HEK293 (cell line): ENCODE measurements around the gene ATOH8.

ENCODE experiments used
- CTCF ChIA-PET: fragments of 350-600 bp; formaldehyde crosslinking; extraction: SDS; loops from one replicate; lab custom pipeline; 2021; ENCODE audit warnings: antibody characterized with exemption; lab: Yijun Ruan, JAX
- POLR2A ChIA-PET: fragments of 300-600 bp; formaldehyde crosslinking; extraction: SDS; loops from one replicate; lab custom pipeline; 2020; ENCODE audit warnings: antibody characterized with exemption, inconsistent platforms; lab: Yijun Ruan, JAX
- H3K27ac ChIP-seq: fragments of 200-500 bp; sonication (Bioruptor generic); 2 replicates; pipeline ENCODE4 v1.5.1; 2014; ENCODE audit warnings: low read depth, low read length, control low read depth, inconsistent platforms; ENCODE audit errors: extremely low read depth
- H3K36me3 ChIP-seq, 2 experiments: fragments of 200-500 bp in 1 of 2; sonication (Bioruptor generic) in 1 of 2; 1 replicate in 1 of 2; 2 replicates in 1 of 2; pipeline ENCODE4 v1.5.1; 2014 to 2017; ENCODE audit warnings: inconsistent platforms in 2 of 2, low read length in 2 of 2; ENCODE audit not compliant: control insufficient read depth in 2 of 2, insufficient read depth in 1 of 2
- H3K4me1 ChIP-seq: fragments of 200-500 bp; sonication (Bioruptor generic); 2 replicates; pipeline ENCODE4 v1.5.1; 2014; ENCODE audit warnings: mild to moderate bottlenecking, low read length, inconsistent platforms; ENCODE audit not compliant: control insufficient read depth, insufficient read depth
- H3K4me3 ChIP-seq: 2 replicates; pipeline ENCODE4 v1.5.1; 2011; ENCODE audit warnings: low read depth, mild to moderate bottlenecking, control low read depth, low read length, moderate library complexity
- H3K9me3 ChIP-seq: fragments of 200-500 bp; sonication (Bioruptor generic); 2 replicates; pipeline ENCODE4 v1.5.1; 2014; ENCODE audit warnings: low read depth, low read length, inconsistent platforms; ENCODE audit not compliant: control insufficient read depth, insufficient read depth
- BCL11B ChIP-seq: fragments of 450-650 bp; formaldehyde crosslinking; IDR thresholded peaks from 2 replicates; pipeline ENCODE4 v1.5.1; 2016; ENCODE audit warnings: low read depth, missing biosample characterization, missing genetic modification characterization
- FEZF1 ChIP-seq: fragments of 450-650 bp; formaldehyde crosslinking; IDR thresholded peaks from 2 replicates; pipeline ENCODE4 v1.5.1; 2016; ENCODE audit warnings: missing biosample characterization, missing genetic modification characterization
- HOXD13 ChIP-seq: sonication (generic); formaldehyde crosslinking; IDR thresholded peaks from 2 replicates; pipeline ENCODE4 v1.8.0; 2022; ENCODE audit warnings: missing genetic modification reagents, borderline replicate concordance
- KLF9 ChIP-seq: fragments of 450-650 bp; formaldehyde crosslinking; IDR thresholded peaks from 2 replicates; pipeline ENCODE4 v1.5.1; 2016; ENCODE audit warnings: missing biosample characterization, missing genetic modification characterization, low read depth
- PRDM4 ChIP-seq: fragments of 450-650 bp; formaldehyde crosslinking; IDR thresholded peaks from 2 replicates; pipeline ENCODE4 v1.5.1; 2017; ENCODE audit warnings: missing biosample characterization, missing genetic modification characterization
- SCRT1 ChIP-seq: fragments of 450-650 bp; formaldehyde crosslinking; IDR thresholded peaks from 2 replicates; pipeline ENCODE4 v1.5.1; 2016; ENCODE audit warnings: missing biosample characterization, missing genetic modification characterization, borderline replicate concordance
- TCF7L2 ChIP-seq: IDR thresholded peaks from 2 replicates; pipeline ENCODE4 v1.6.1; 2011; ENCODE audit warnings: low read depth, mild to moderate bottlenecking, inconsistent platforms, low read length, moderate library complexity, borderline replicate concordance
- ZBTB17 ChIP-seq: fragments of 450-650 bp; formaldehyde crosslinking; IDR thresholded peaks from 2 replicates; pipeline ENCODE4 v1.5.1; 2016; ENCODE audit warnings: missing biosample characterization, missing genetic modification characterization
- ZBTB21 ChIP-seq: fragments of 450-650 bp; formaldehyde crosslinking; IDR thresholded peaks from 2 replicates; pipeline ENCODE4 v1.5.1; 2017; ENCODE audit warnings: missing biosample characterization, missing genetic modification characterization
- ZBTB7A ChIP-seq: fragments of 450-650 bp; formaldehyde crosslinking; IDR thresholded peaks from 2 replicates; pipeline ENCODE4 v1.5.1; 2016; ENCODE audit warnings: low read depth, missing biosample characterization, missing genetic modification characterization
- ZNF112 ChIP-seq: fragments of 450-650 bp; formaldehyde crosslinking; IDR thresholded peaks from 2 replicates; pipeline ENCODE4 v1.5.0; 2017; ENCODE audit warnings: missing biosample characterization, missing genetic modification characterization
- ZNF175 ChIP-seq: fragments of 450-650 bp; formaldehyde crosslinking; IDR thresholded peaks from 2 replicates; pipeline ENCODE4 v1.5.1; 2016; ENCODE audit warnings: missing biosample characterization, missing genetic modification characterization
- ZNF274 ChIP-seq, 2 experiments: fragments of 200-500 bp in 1 of 2; fragments of 450-650 bp in 1 of 2; sonication (Bioruptor generic) in 1 of 2; formaldehyde crosslinking in 1 of 2; IDR thresholded peaks; 2 replicates each; pipeline versions ENCODE4 v1.5.1 to v1.6.1; 2014 to 2016; ENCODE audit warnings: borderline replicate concordance in 1 of 2, inconsistent platforms in 1 of 2, low read length in 1 of 2, missing biosample characterization in 1 of 2, missing genetic modification characterization in 1 of 2
- ZNF366 ChIP-seq: fragments of 450-650 bp; formaldehyde crosslinking; conservative IDR thresholded peaks from 2 replicates; pipeline ENCODE4 v1.5.1; 2016; ENCODE audit warnings: missing biosample characterization, missing genetic modification characterization
- ZNF600 ChIP-seq: fragments of 450-650 bp; formaldehyde crosslinking; IDR thresholded peaks from 2 replicates; pipeline ENCODE4 v1.5.1; 2016; ENCODE audit warnings: missing biosample characterization, missing genetic modification characterization
- ZNF610 ChIP-seq: fragments of 450-650 bp; formaldehyde crosslinking; IDR thresholded peaks from 2 replicates; pipeline ENCODE4 v1.5.1; 2016; ENCODE audit warnings: missing biosample characterization, missing genetic modification characterization, borderline replicate concordance
- ZNF626 ChIP-seq: fragments of 450-650 bp; sonication (Bioruptor Pico); formaldehyde crosslinking; IDR thresholded peaks from 2 replicates; pipeline ENCODE4 v1.5.1; 2018; ENCODE audit warnings: missing biosample characterization, missing genetic modification characterization, inconsistent platforms
- ZNF658 ChIP-seq: fragments of 450-650 bp; formaldehyde crosslinking; IDR thresholded peaks from 2 replicates; pipeline ENCODE4; 2016; ENCODE audit warnings: missing biosample characterization, missing genetic modification characterization
- ZNF768 ChIP-seq: fragments of 450-650 bp; formaldehyde crosslinking; IDR thresholded peaks from 2 replicates; pipeline ENCODE4 v1.5.1; 2018; ENCODE audit warnings: missing biosample characterization, mild to moderate bottlenecking, missing genetic modification characterization
- ZNF791 ChIP-seq: fragments of 450-650 bp; formaldehyde crosslinking; IDR thresholded peaks from 2 replicates; pipeline ENCODE4 v1.5.1; 2016; ENCODE audit warnings: missing biosample characterization, missing genetic modification characterization
- ZSCAN30 ChIP-seq: fragments of 450-650 bp; IDR thresholded peaks from 2 replicates; pipeline ENCODE4 v1.5.1; 2018; ENCODE audit warnings: missing biosample characterization, mild to moderate bottlenecking, missing genetic modification characterization, moderate library complexity
- TF ChIP-seq, protein P1 (sequence below): fragments of 450-650 bp; formaldehyde crosslinking; IDR thresholded peaks from 2 replicates; pipeline ENCODE4 v1.5.1; 2016; ENCODE audit warnings: missing biosample characterization, missing genetic modification characterization, low read depth
- TF ChIP-seq, protein P2 (sequence below): sonication (generic); formaldehyde crosslinking; IDR thresholded peaks from 2 replicates; pipeline ENCODE4 v1.8.1; 2022; ENCODE audit warnings: mild to moderate bottlenecking, moderate library complexity, missing genetic modification reagents

Gene ATOH8

DNA sequence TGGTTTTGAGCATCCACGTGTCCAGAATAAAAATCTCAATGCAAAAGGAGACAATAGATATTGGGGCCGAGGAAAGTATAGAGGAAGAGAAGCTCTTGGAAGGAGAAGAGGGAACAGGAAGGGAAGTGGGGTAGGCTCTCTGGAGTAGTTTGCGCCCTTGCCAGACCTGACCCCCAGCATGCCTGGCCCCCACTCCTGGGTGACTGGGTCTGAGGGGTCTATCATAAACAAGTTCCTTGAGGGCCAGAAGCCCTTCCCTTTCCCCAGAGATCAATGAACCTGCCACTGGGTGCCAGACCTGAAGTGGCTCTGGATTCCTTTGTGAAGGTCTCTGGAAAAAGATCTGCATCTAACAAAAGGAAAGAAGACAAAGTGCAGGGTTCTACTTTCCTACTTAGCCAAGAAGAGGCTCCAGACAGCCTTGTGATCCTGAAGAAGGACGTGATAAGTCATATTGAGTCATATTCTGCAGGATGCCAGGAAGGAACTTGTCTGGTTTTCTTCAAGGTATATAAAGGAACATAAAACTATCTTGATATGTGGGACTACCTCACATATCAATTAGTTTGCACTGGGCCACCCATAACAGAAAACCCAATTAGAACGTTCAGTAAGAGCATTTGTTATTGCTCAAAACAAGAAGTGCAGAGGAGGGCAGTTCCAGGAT lies 18.7 kb upstream of the ATOH8 start:
- H3K9me3 ChIP-seq, result no peaks in the 10 kb centered on the region
- CTCF ChIA-PET, result interaction anchor here (0.6 to 1.9 kb wide), 6 partner anchors 12 to 104 kb away, joined by 3 to 8 read pairs (median 3); no protein-coding TSS in a partner anchor
- H3K4me3 ChIP-seq, result no peak overlapping the region
- no peak overlapping the region for H3K27ac ChIP-seq
- H3K36me3 ChIP-seq, result no peaks in the 10 kb centered on the region
- no peak for TF ChIP-seq ZNF768
- no peak for TF ChIP-seq TCF7L2
- no peak for TF ChIP-seq KLF9 (tag by site-specific recombination)
- POLR2A ChIA-PET, result no interaction called here
- peaks cover 2% of the 10 kb centered on the region; the same call in 1 of the 2 replicates for H3K4me1 ChIP-seq

GRCh38 chr2:85735691-85736090 lies 18.1 kb upstream of the ATOH8 start:
- Histone ChIP-seq H3K36me3 (no peaks in the 10 kb centered on the region), H3K4me1 (peaks cover 2% of the 10 kb centered on the region; the same call in 1 of the 2 replicates), H3K27ac (no peak overlapping the region), H3K9me3 (no peaks in the 10 kb centered on the region), H3K4me3 (no peak overlapping the region)
- TF ChIP-seq PRDM4 (tag by site-specific recombination), result no peak
- TF ChIP-seq ZBTB17 (tag by site-specific recombination), result peak; percentile 40; the same call in 1 of the 2 replicates
- ChIA-PET POLR2A (no interaction called here), CTCF (interaction anchor here (0.6 to 1.9 kb wide), 5 partner anchors 11 to 69 kb away, joined by 3 to 8 read pairs (median 5); no protein-coding TSS in a partner anchor)

- Histone ChIP-seq H3K27ac (no peak overlapping the region), H3K4me3 (no peak overlapping the region), H3K36me3 (no peaks in the 10 kb centered on the region), H3K4me1 (no peaks in the 10 kb centered on the region), H3K9me3 (no peaks in the 10 kb centered on the region)
- ChIA-PET POLR2A (interaction anchor here (0.8 to 1.1 kb wide), 2 partner anchors 36 to 77 kb away, joined by 3 read pairs; no protein-coding TSS in a partner anchor), CTCF (interaction anchor here (0.7 to 1.9 kb wide), 8 partner anchors 8 to 213 kb away, joined by 3 to 9 read pairs (median 4); no protein-coding TSS in a partner anchor)
- TF ChIP-seq ZBTB7A (tag by site-specific recombination) (no peak), ZNF658 (tag by site-specific recombination) (no peak), ZNF175 (tag by site-specific recombination) (no peak), ZBTB21 (tag by site-specific recombination) (no peak), FEZF1 (tag by site-specific recombination) (no peak), ZSCAN30 (tag by site-specific recombination) (no peak), ZNF610 (tag by site-specific recombination) (no peak), ZNF112 (tag by site-specific recombination) (no peak), ZNF626 (tag by site-specific recombination) (no peak), HOXD13 (CRISPR knock-in tag) (no peak), ZNF791 (tag by site-specific recombination) (no peak), SCRT1 (no peak), ZNF366 (tag by site-specific recombination) (no peak), BCL11B (tag by site-specific recombination) (no peak), ZNF600 (tag by site-specific recombination) (no peak), ZNF274 (IDR thresholded peaks at IDR 0.05; ENCODE audit: low read length) (no peak), ZNF274 (tag by site-specific recombination; IDR thresholded peaks at IDR 0.05; ENCODE audit: borderline replicate concordance) (no peak)
- TF ChIP-seq, protein P1, sequence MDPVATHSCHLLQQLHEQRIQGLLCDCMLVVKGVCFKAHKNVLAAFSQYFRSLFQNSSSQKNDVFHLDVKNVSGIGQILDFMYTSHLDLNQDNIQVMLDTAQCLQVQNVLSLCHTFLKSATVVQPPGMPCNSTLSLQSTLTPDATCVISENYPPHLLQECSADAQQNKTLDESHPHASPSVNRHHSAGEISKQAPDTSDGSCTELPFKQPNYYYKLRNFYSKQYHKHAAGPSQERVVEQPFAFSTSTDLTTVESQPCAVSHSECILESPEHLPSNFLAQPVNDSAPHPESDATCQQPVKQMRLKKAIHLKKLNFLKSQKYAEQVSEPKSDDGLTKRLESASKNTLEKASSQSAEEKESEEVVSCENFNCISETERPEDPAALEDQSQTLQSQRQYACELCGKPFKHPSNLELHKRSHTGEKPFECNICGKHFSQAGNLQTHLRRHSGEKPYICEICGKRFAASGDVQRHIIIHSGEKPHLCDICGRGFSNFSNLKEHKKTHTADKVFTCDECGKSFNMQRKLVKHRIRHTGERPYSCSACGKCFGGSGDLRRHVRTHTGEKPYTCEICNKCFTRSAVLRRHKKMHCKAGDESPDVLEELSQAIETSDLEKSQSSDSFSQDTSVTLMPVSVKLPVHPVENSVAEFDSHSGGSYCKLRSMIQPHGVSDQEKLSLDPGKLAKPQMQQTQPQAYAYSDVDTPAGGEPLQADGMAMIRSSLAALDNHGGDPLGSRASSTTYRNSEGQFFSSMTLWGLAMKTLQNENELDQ (tag by site-specific recombination), result no peak
- TF ChIP-seq, protein P2, sequence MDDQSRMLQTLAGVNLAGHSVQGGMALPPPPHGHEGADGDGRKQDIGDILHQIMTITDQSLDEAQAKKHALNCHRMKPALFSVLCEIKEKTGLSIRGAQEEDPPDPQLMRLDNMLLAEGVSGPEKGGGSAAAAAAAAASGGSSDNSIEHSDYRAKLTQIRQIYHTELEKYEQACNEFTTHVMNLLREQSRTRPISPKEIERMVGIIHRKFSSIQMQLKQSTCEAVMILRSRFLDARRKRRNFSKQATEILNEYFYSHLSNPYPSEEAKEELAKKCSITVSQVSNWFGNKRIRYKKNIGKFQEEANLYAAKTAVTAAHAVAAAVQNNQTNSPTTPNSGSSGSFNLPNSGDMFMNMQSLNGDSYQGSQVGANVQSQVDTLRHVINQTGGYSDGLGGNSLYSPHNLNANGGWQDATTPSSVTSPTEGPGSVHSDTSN (CRISPR knock-in tag), result no peak
Observed at GRCh38 chr2:85736456-85737355, 17.1 kb upstream of the ATOH8 start.
